HG02943 (cell line): ENCODE results near the gene POGZ.
A peak's percentile ranks its signal among the peaks of the same experiment; 100 is the strongest.

Experiments
- ATAC-seq: cut with Tn5 transposase; IDR thresholded peaks from one replicate; pipeline ENCODE4 v1.9.1; 2021; ENCODE audit warnings: mild to moderate bottlenecking, low read depth, moderate library complexity; ENCODE audit not compliant: unreplicated experiment

The POGZ gene

DNA sequence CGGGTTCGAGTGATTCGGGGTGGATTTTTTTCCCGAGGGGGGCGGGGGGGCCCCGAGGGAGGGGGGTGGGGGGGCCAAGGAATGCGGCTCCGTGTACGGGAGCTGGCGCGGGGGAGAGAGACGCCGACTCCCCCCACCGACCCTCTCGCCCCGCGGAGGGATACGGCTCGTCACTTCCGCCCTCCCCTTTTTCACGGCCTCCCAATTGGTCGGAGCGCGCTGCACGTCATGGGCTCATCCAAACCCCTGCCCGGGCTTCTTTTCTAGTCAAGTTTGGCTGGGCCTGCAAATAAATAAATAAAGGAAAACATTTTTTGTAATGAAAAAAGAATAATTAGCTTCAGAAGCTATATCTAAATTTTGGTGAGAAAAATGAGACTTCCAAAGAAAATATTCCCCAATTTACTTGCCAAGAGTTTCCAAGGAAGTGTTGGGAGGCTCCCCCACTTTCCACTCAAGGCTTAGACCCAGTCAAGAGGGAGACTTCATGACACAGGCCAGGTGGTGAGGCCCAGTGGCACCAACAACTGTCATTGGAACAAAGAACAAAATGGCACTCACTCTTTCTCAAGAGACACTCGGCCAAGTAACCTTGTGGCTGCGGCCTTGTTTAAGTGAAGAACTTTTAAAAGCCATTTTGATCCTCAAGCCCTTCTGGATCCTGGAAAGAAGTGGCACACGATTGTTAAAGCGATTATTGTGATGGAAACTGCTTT lies at the start of gene POGZ:
Gene POGZ, minus strand, starts transcription at position 164 of the 716 bp plus-strand sequence. CDS start 17,290 bp downstream, outside the sequence.
- ATAC-seq = peak; percentile 61

DNA sequence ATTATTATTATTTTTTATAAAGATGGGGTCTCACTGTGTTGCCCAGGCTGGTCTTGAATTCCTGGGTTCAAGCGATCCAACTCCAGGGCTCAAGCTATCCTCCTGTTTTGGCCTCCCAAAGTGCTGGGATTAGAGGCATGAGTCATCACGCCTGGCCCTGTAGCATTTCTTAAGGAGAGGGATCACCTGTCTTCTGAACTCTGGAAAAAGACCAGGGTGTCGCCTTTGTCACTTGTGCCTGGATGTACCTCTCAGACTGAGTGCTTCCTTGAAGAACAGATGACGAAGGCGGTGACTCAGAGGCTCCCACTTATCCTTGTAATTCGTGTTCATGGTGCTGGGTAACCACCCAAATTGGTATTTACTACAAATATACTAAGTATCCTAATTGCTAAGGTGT lies 49.5 kb upstream of the POGZ start:
- no peak for ATAC-seq

DNA sequence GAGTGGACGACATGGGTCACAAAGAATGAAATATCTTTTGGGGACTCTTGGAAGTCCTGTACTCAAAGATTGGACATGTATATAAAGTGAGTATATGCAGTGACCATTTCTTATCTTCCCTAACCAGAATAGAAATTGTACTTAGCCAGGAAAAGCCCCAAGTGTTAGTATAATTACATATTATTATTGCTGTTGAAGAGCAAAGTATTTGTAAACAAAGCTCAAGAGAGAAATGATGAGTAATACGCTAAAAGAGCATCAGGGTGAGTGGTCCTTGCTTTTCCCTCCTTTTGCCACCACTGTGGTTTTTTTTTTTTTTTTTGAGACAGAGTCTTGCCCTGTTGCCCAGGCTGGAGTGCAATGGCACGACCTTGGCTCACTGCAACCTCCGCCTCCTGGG lies 45.5 kb upstream of the POGZ start:
- no peak for ATAC-seq

GRCh38 chr1:151504252-151504651 lies 45.0 kb upstream of the POGZ start:
- no peak for ATAC-seq

- no peak for ATAC-seq
Observed at GRCh38 chr1:151502859-151503780, 43.8 kb upstream of the POGZ start.

DNA sequence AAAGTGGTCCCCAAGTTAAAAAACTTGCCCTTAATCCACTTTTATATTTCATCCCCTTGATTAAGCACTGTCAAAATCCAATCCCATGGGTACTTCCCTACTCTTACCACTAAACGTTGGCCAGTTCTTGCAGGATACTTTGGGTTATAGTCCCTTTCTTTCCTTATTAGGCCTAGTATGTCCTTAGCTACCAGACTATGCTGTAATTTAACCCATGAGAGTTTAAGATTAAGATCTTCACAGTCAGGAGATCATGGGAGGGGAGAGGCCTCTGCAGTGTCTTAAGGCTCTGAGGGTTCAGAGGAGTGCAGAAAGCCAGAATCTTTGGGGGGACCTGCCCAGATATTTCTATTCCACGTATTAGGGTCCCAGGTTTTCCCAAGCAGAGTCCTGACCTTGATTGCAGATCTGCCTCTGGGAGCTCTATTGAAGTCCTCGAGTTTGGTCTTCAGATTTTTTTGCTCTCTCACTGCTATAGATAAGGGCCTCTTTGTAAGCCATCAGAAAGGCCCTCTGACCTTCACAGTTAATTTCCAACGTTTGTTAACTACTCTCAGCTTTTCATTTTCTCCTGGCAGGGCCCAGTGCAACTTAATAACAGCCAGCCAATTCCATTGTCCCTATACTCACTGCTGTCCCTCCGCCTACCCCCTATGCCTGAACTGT lies 42.9 kb upstream of the POGZ start:
- ATAC-seq = no peak

DNA sequence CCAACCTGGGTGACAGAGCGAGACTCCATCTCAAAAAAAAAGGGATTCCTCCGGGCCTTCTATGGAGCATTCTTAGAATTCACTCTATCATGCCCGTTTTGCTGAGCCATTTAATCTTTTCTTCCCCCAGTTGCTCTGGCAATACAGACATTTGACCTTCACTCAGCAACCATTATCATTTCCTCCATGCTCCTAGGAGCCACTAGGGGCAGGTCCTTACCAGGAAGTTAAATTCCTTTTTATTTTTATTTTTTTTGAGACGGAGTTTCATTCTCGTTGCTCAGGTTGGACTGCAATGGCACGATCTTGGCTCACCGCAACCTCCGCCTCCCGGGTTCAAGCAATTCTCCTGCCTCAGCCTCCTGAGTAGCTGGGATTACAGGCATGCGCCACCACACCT lies 42.2 kb upstream of the POGZ start:
- ATAC-seq = no peak

DNA sequence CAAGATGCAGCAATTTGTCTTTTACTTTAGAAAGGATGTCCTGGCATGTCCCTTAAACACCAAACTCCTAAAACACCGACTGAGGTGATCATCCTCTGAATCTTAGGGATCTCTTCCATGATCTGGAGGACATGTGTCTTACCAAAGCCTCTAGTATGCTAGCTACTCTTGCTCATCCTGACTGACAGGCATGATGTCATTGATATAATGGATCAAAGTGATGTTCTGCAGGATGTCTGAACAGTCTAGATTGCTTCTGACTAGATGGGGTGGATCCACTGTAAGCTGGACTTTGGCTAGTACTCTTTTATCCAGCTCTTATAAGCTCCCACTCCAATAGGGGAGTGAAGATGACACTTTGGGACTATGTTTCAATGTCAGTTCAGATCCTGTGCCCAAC lies 40.6 kb upstream of the POGZ start:
- ATAC-seq = no peak

- ATAC-seq = no peak
Observed at GRCh38 chr1:151499365-151499764, 40.1 kb upstream of the POGZ start.

DNA sequence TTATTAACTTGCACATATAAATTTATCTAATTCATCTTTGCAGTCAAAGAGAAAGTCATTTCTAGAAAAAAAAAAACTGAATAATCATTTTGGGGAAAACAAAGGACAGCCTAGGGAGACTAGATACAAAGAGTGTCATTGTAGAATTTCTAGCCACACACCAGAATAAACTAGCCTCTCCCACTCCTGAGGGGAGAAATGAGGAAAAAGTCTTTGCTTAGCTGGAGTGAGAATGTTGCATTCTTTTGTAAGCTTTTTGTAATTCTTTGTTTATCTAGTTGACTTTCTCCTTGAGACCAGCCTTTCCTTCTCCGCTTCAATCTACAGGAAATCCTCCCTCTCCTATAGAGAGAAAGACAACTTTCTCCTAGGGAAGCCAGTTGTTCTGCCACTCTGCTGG lies 36.0 kb upstream of the POGZ start:
- ATAC-seq = no peak

DNA sequence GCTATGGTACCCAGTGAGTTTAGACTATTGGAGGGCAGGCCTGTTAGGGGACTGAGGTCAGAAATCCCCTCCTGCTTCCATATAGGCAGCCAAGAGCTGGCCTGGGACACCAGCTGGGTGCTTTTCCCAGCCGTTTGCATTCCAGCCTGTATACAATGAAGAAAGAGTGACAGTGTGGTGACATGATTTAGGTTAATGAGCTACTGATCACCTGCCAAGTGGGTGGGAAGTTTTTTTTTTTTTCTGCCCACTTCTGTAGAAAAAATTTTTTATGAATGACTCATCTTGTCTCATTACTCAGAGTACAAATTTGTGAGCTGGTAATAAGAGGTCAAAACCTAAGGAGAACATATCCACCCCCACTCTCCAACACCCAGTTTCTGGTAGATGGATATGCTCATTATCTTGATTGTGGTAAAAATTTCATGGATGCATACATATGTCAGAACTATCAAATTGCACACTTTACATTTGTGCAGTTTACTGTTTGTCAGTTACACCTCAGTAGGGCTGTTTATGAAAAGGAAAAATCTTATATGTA lies 35.5 kb upstream of the POGZ start:
- ATAC-seq = no peak

- ATAC-seq = no peak
Observed at GRCh38 chr1:151493042-151493441, 33.7 kb upstream of the POGZ start.

DNA sequence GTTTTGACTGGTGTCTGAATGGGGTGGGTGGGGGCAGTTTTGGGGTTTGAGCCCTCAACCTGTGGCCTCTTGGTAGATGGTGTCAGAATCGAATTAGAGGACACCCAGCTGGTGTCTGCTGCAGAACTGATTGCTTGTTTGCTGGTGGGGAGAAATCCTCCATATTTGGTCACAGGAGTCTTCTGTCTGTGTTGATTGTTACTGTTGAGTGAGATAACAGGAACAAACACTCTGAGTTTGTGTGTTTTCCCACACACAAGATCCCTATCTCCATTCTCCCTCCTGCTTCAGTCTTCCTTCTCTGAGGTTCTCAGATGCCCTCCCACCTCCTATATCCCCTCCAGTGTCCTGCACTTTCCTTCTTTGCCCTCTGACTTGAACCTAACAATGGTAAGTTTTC lies 32.8 kb upstream of the POGZ start:
- ATAC-seq = no peak

GRCh38 chr1:151491641-151492040 lies 32.3 kb upstream of the POGZ start:
- ATAC-seq = no peak

GRCh38 chr1:151486557-151486956 lies 27.3 kb upstream of the POGZ start:
- no peak for ATAC-seq

- ATAC-seq = no peak
Observed at GRCh38 chr1:151485685-151486255, 26.5 kb upstream of the POGZ start.

DNA sequence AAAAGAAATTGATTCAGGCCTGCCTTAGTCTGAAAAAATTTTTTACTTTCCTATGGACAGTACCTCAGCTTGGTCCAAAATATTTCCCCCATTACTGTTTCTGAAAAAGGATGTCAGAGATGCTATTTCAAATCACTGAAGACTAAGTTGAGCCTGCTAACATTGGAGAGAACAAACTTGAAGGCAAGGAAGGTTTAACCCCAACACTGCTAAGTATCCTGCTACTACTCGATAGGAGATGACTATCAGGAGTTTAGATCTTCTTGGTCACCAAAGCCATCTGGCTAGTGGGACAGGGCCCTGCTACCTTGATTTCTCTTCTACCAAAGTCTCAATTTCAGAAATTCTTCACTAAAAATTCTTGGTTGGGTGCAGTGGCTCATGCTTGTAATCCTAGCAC lies 22.7 kb upstream of the POGZ start:
- ATAC-seq = no peak

- no peak for ATAC-seq
Observed at GRCh38 chr1:151479462-151479861, 20.2 kb upstream of the POGZ start.

DNA sequence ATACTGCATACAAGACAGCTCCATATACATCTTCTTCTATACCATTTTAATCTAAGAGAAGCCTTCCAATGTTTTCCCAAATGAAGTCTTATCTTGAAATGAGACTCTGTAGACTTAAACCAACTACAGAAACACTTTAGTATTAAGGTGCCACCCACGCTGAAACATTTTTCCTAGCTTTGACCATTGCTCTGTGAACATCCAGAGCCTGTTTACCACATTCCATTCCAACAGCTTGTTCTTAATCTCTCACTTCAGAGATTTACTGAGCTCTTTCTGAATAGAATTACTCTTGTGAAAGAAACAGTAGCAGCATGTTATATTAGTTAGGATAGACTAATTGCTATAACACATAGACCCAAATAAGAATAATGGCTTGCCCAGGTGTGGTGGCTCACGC lies 19.6 kb upstream of the POGZ start:
- ATAC-seq = no peak

DNA sequence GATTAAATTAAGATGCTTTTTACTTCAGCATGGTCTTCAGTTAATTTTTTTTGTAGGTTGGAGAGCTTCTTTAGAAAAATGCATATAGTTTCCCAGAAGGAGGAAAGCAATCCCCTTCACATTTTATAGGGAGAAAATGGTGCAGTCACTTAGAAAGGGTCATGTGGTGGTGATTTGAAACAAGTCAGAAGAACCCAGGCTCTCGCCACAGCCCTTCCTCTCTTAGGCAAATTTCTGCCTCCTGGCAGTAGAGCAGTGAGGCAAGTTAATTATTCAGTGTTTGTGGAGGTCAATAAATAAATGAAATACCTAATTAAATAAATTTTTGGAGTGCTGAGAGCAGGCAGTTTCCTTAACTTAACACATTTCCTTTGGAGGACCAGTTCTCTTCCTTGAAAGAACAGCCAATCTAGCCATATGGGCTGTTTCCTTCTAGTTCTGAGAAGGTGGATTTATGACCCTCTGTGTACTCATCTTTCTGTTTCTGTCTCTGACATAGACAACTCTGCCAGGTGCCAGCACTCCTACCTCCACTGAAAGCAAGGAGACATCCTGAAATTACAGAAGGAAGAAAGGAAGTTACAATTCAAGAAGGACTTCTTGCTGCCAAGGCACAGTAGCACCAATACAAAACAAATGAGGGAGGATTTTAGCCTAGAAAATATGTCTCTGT lies 19.0 kb upstream of the POGZ start:
- no peak for ATAC-seq
